H1 (cell line): ENCODE results near the gene XRN2.
"Not testable (repeated sequence)": the region's sequence is repeated elsewhere in the genome, so short reads cannot be mapped to it uniquely, and the experiment has no call there.

Experiments used
- ATF3 ChIP-seq: IDR thresholded peaks from 2 replicates; pipeline ENCODE4 v1.6.1; 2011; ENCODE audit warnings: low read depth, mild to moderate bottlenecking, low read length; ENCODE audit not compliant: insufficient read depth
- BCL11A ChIP-seq, 2 experiments: IDR thresholded peaks; one replicate each; pipeline ENCODE4 v1.6.1; 2011; ENCODE audit warnings: low read depth in 2 of 2, low read length in 2 of 2, mild to moderate bottlenecking in 2 of 2
- BRCA1 ChIP-seq: IDR thresholded peaks from 2 replicates; pipeline ENCODE4 v1.6.1; 2012; ENCODE audit warnings: low read depth, low read length, improper control_type of control experiment
- CHD2 ChIP-seq: IDR thresholded peaks from 2 replicates; pipeline ENCODE4 v1.6.1; 2012; ENCODE audit warnings: low read length, improper control_type of control experiment
- CTCF ChIP-seq, 3 experiments: IDR thresholded peaks; 1 replicate in 2 of 3; 2 replicates in 1 of 3; pipeline versions ENCODE4 v1.5.1 to v1.6.1; 2011; ENCODE audit warnings: low read length in 3 of 3, mild to moderate bottlenecking in 3 of 3, inconsistent platforms in 2 of 3, low read depth in 1 of 3, moderate library complexity in 1 of 3; ENCODE audit not compliant: insufficient read depth in 1 of 3; ENCODE audit errors: control extremely low read depth in 1 of 3
- MAX ChIP-seq: IDR thresholded peaks from 2 replicates; pipeline ENCODE4 v1.6.1; 2012; ENCODE audit warnings: inconsistent platforms
- POLR2A ChIP-seq, 2 experiments: IDR thresholded peaks; 1 replicate in 1 of 2; 2 replicates in 1 of 2; pipeline ENCODE4 v1.6.1; 2011; ENCODE audit warnings: low read depth in 2 of 2, low read length in 2 of 2, mild to moderate bottlenecking in 2 of 2; ENCODE audit errors: control extremely low read depth in 1 of 2
- POLR2AphosphoS5 ChIP-seq: IDR thresholded peaks from 2 replicates; pipeline ENCODE4 v1.6.1; 2011; ENCODE audit warnings: low read depth, low read length
- RAD21 ChIP-seq, 2 experiments: IDR thresholded peaks in 1 of 2; conservative IDR thresholded peaks in 1 of 2; 2 replicates each; pipeline ENCODE4 v1.6.1; 2011; ENCODE audit warnings: low read depth in 2 of 2, low read length in 2 of 2, improper control_type of control experiment in 1 of 2, inconsistent platforms in 1 of 2, mild to moderate bottlenecking in 1 of 2, moderate library complexity in 1 of 2
- SUZ12 ChIP-seq: fragments of 200-600 bp; sonication (generic); IDR thresholded peaks from 2 replicates; pipeline ENCODE4 v1.6.1; 2012; ENCODE audit warnings: mild to moderate bottlenecking, inconsistent platforms, low read length, moderate library complexity, mixed read lengths
- YY1 ChIP-seq: IDR thresholded peaks from 2 replicates; pipeline ENCODE4 v1.6.1; 2011; ENCODE audit warnings: low read depth, mild to moderate bottlenecking, low read length

- not testable (repeated sequence) for TF ChIP-seq YY1; CTCF (IDR thresholded peaks at IDR 0.05; ENCODE audit: control extremely low read depth in 1 of 3, insufficient read depth in 1 of 3, low read depth in 1 of 3, low read length in 3 of 3); MAX; CHD2; BRCA1; ATF3; POLR2A (IDR thresholded peaks at IDR 0.05; ENCODE audit: control extremely low read depth in 1 of 2, low read depth in 2 of 2, low read length in 2 of 2); RAD21 (IDR thresholded peaks at IDR 0.05 in 1 of 2, conservative IDR thresholded peaks at IDR 0.05 in 1 of 2; ENCODE audit: low read depth in 2 of 2, low read length in 2 of 2); SUZ12; POLR2AphosphoS5; BCL11A (IDR thresholded peaks at IDR 0.05; ENCODE audit: low read depth in 2 of 2, low read length in 2 of 2)
Measured at GRCh38 chr20:21366273-21366672, 63.1 kb downstream of the XRN2 start.
